SK-N-SH (cell line): ENCODE data around the gene UGT1A7. TPM values are rescaled to one million over a fixed set of nuclear protein-coding genes. Genes with fewer than 3 reads are reported as not detected.

Source experiments
- CTCF ChIA-PET: fragments of 300-600, 350-600 bp; formaldehyde crosslinking; extraction: SDS; loops from one replicate; lab custom pipeline; 2021; lab: Yijun Ruan, JAX
- POLR2A ChIA-PET: fragments of 350-600 bp; sonication (Branson Sonifier 250); formaldehyde crosslinking; extraction: SDS; loops from one replicate; lab custom pipeline; 2020; ENCODE audit warnings: antibody characterized with exemption, inconsistent platforms; lab: Yijun Ruan, JAX
- DNase-seq: peaks from one replicate; pipeline ENCODE4 v3.0.0; 2012
- H2AFZ ChIP-seq: fragments of 200-600 bp; sonication (generic); 2 replicates; pipeline ENCODE4 v1.8.1; 2016; ENCODE audit warnings: antibody characterized with exemption, mild to moderate bottlenecking, low read depth
- H3F3A ChIP-seq: fragments of 200-600 bp; sonication (generic); replicated peaks from 2 replicates; pipeline ENCODE3; 2016; ENCODE audit warnings: antibody characterized with exemption, mild to moderate bottlenecking; ENCODE audit not compliant: insufficient read depth
- H3K27ac ChIP-seq, 2 experiments: fragments of 200-500 bp in 1 of 2; fragments of 200-600 bp in 1 of 2; sonication (Bioruptor generic) in 1 of 2; sonication (generic), shearing (Covaris generic) in 1 of 2; 2 replicates each; pipeline versions ENCODE4 v1.5.1 to v1.6.1; 2014 to 2016; ENCODE audit warnings: low read depth in 2 of 2, inconsistent platforms in 1 of 2, low read length in 1 of 2, mild to moderate bottlenecking in 1 of 2, mixed read lengths in 1 of 2
- H3K27me3 ChIP-seq: fragments of 200-600 bp; sonication (generic), shearing (Covaris generic); 2 replicates; pipeline ENCODE4 v1.6.1; 2016; ENCODE audit warnings: mixed run types; ENCODE audit not compliant: insufficient read depth
- H3K36me3 ChIP-seq, 2 experiments: fragments of 200-500 bp in 1 of 2; fragments of 200-600 bp in 1 of 2; sonication (Bioruptor generic) in 1 of 2; sonication (generic) in 1 of 2; replicated peaks in 1 of 2; 2 replicates each; pipeline versions ENCODE3 to v1.5.1; 2014 to 2016; ENCODE audit warnings: low read length in 1 of 2, mild to moderate bottlenecking in 1 of 2; ENCODE audit not compliant: insufficient read depth in 2 of 2, control insufficient read depth in 1 of 2
- H3K4me1 ChIP-seq, 2 experiments: fragments of 200-500 bp in 1 of 2; fragments of 200-600 bp in 1 of 2; sonication (Bioruptor generic) in 1 of 2; sonication (generic), shearing (Covaris generic) in 1 of 2; 2 replicates each; pipeline versions ENCODE4 v1.5.1 to v1.6.1; 2014 to 2016; ENCODE audit warnings: low read depth in 1 of 2, low read length in 1 of 2, mixed run types in 1 of 2; ENCODE audit not compliant: insufficient read depth in 2 of 2, control insufficient read depth in 1 of 2
- H3K4me2 ChIP-seq: fragments of 200-600 bp; sonication (generic), shearing (Covaris generic); 2 replicates; pipeline ENCODE4 v1.6.1; 2017; ENCODE audit warnings: mixed run types
- H3K4me3 ChIP-seq, 2 experiments: fragments of 200-500 bp in 1 of 2; fragments of 200-600 bp in 1 of 2; sonication (Bioruptor generic) in 1 of 2; sonication (generic), shearing (Covaris generic) in 1 of 2; 2 replicates each; pipeline versions ENCODE4 v1.5.1 to v1.8.1; 2014 to 2016; ENCODE audit warnings: low read depth in 2 of 2, inconsistent platforms in 1 of 2, low read length in 1 of 2, mild to moderate bottlenecking in 1 of 2, mixed read lengths in 1 of 2, moderate library complexity in 1 of 2
- H3K79me2 ChIP-seq: fragments of 200-600 bp; sonication (generic); 2 replicates; pipeline ENCODE4 v1.8.1; 2017; ENCODE audit warnings: mild to moderate bottlenecking; ENCODE audit not compliant: insufficient read depth
- H3K9ac ChIP-seq: fragments of 200-600 bp; sonication (generic); 2 replicates; pipeline ENCODE4 v1.6.1; 2017; ENCODE audit warnings: mixed run types
- H3K9me2 ChIP-seq: fragments of 200-600 bp; sonication (generic); 2 replicates; pipeline ENCODE4 v1.6.1; 2017; ENCODE audit warnings: mixed run types
- H3K9me3 ChIP-seq: fragments of 200-600 bp; sonication (generic); 2 replicates; pipeline ENCODE4 v1.6.1; 2017; ENCODE audit warnings: mixed run types, mild to moderate bottlenecking, moderate library complexity
- H4K20me1 ChIP-seq: fragments of 200-600 bp; sonication (generic); 2 replicates; pipeline ENCODE4 v1.6.1; 2017; ENCODE audit warnings: mild to moderate bottlenecking, mixed run types; ENCODE audit not compliant: insufficient read depth
- CTCF ChIP-seq: fragments of 200-600 bp; sonication (generic); IDR thresholded peaks from 2 replicates; pipeline ENCODE4 v1.6.1; 2017; ENCODE audit warnings: antibody characterized with exemption, mild to moderate bottlenecking, moderate library complexity
- ELF1 ChIP-seq: IDR thresholded peaks from 2 replicates; pipeline ENCODE4 v1.4.0; 2012
- GABPA ChIP-seq: IDR thresholded peaks from 2 replicates; pipeline ENCODE4 v1.4.0; 2012; ENCODE audit warnings: low read depth, mild to moderate bottlenecking
- GATA2 ChIP-seq: sonication (generic); formaldehyde crosslinking; IDR thresholded peaks from 2 replicates; pipeline ENCODE4 v1.5.0; 2020; ENCODE audit warnings: mild to moderate bottlenecking, missing genetic modification reagents
- POLR2AphosphoS5 ChIP-seq: IDR thresholded peaks from 2 replicates; pipeline ENCODE4 v1.6.1; 2012; ENCODE audit warnings: low read depth, low read length
- RCOR1 ChIP-seq: fragments of 150-350 bp; IDR thresholded peaks from 2 replicates; pipeline ENCODE4 v1.6.1; 2017; ENCODE audit warnings: antibody characterized with exemption, low read length
- TCF12 ChIP-seq: IDR thresholded peaks from 2 replicates; pipeline ENCODE4 v1.4.0; 2012
- USF1 ChIP-seq: IDR thresholded peaks from 2 replicates; pipeline ENCODE4 v1.4.0; 2012; ENCODE audit warnings: low read depth, borderline replicate concordance
- USF2 ChIP-seq: fragments of 150-350 bp; IDR thresholded peaks from 2 replicates; pipeline ENCODE4 v1.6.1; 2017; ENCODE audit warnings: antibody characterized with exemption, low read length, low read depth, borderline replicate concordance
- WGBS: methylation state at CpG from one replicate; pipeline ENCODE4 v1.1.6; 2017; ENCODE audit warnings: low lambda C conversion rate; 5-methylcytosine and 5-hydroxymethylcytosine counted together
- polyA plus RNA-seq, 3 experiments: library from polyadenylated mRNA; depleted of rRNA; stranded (reverse); fragments of >200 nt; gene quantifications; 2 replicates each; pipeline ENCODE4 v1.2.3, GENCODE V29; 2012

Gene UGT1A7
- polyA plus RNA-seq, 1 of the 3 experiments (the other 2 are of a cell fraction) = not detected

GRCh38 chr2:233792720-233793119, 111.0 kb downstream of the UGT1A7 start:
- TF ChIP-seq POLR2AphosphoS5 (no peak), GATA2 (no peak), CTCF (no peak), TCF12 (no peak)
- no peaks in the 10 kb centered on the region for H3K9me3 ChIP-seq
- no peaks in the 10 kb centered on the region for H3K27me3 ChIP-seq
- no peak overlapping the region for H3K4me2 ChIP-seq
- H3K9ac ChIP-seq = no peak overlapping the region
- H3K9me2 ChIP-seq = no peaks in the 10 kb centered on the region
- no peak overlapping the region for H3K4me3 ChIP-seq
- DNase-seq = no peak
- POLR2A ChIA-PET = no interaction called here
- no peaks in the 10 kb centered on the region for H3K79me2 ChIP-seq
- CTCF ChIA-PET = no interaction called here
- no peaks in the 10 kb centered on the region for H3K36me3 ChIP-seq
- WGBS = 83% methylated on average over 7 of the region's 7 CpGs
- H3K4me1 ChIP-seq = no peaks in the 10 kb centered on the region
- H4K20me1 ChIP-seq = no peaks in the 10 kb centered on the region
- no peak overlapping the region for H3K27ac ChIP-seq
- no peaks in the 10 kb centered on the region for H3F3A ChIP-seq
- no peak overlapping the region for H2AFZ ChIP-seq

- Histone ChIP-seq H3K36me3 (no peaks in the 10 kb centered on the region), H3K27ac (no peak overlapping the region), H4K20me1 (no peaks in the 10 kb centered on the region), H3K9ac (no peak overlapping the region), H3K4me3 (no peak overlapping the region), H3K4me1 (no peaks in the 10 kb centered on the region), H3K4me2 (no peak overlapping the region), H2AFZ (no peak overlapping the region), H3K9me2 (no peaks in the 10 kb centered on the region), H3F3A (no peaks in the 10 kb centered on the region), H3K9me3 (no peaks in the 10 kb centered on the region), H3K27me3 (no peaks in the 10 kb centered on the region), H3K79me2 (no peaks in the 10 kb centered on the region)
- DNase-seq = no peak
- WGBS = 63% methylated on average over 18 of the region's 18 CpGs
- TF ChIP-seq USF2 (no peak), GABPA (no peak), POLR2AphosphoS5 (no peak), RCOR1 (no peak)
- ChIA-PET POLR2A (no interaction called here), CTCF (no interaction called here)
Observed at GRCh38 chr2:233793465-233794127, 111.9 kb downstream of the UGT1A7 start.

GRCh38 chr2:233794128-233794658, 112.5 kb downstream of the UGT1A7 start:
- CTCF ChIA-PET = no interaction called here
- H3K4me2 ChIP-seq = no peak overlapping the region
- no peaks in the 10 kb centered on the region for H3K36me3 ChIP-seq
- no peaks in the 10 kb centered on the region for H3K27me3 ChIP-seq
- H4K20me1 ChIP-seq = no peaks in the 10 kb centered on the region
- no peak for TF ChIP-seq GABPA
- no peak for TF ChIP-seq ELF1
- no peak for TF ChIP-seq USF1
- no peak for TF ChIP-seq RCOR1
- TF ChIP-seq, all 33 proteins: peak for 0
- H3K4me1 ChIP-seq = no peaks in the 10 kb centered on the region
- H3K9me3 ChIP-seq = no peaks in the 10 kb centered on the region
- H3K27ac ChIP-seq = no peak overlapping the region
- H3K4me3 ChIP-seq = no peak overlapping the region
- no peaks in the 10 kb centered on the region for H3K79me2 ChIP-seq
- POLR2A ChIA-PET = no interaction called here
- H3K9ac ChIP-seq = no peak overlapping the region
- DNase-seq = no peak
- no peaks in the 10 kb centered on the region for H3K9me2 ChIP-seq
- H3F3A ChIP-seq = no peaks in the 10 kb centered on the region
- H2AFZ ChIP-seq = no peak overlapping the region
- 79% methylated on average over 14 of the region's 17 CpGs for WGBS
